GM18873 (cell line): ENCODE measurements around the gene RUSC1.
A peak's percentile ranks its signal among the peaks of the same experiment; 100 is the strongest.
"Not testable (repeated sequence)": the region's sequence is repeated elsewhere in the genome, so short reads cannot be mapped to it uniquely, and the experiment has no call there.

ENCODE experiments used
- ATAC-seq: cut with Tn5 transposase; IDR thresholded peaks from one replicate; pipeline ENCODE4 v1.9.1; 2021; ENCODE audit warnings: mild to moderate bottlenecking, moderate library complexity, moderate number of reproducible peaks; ENCODE audit not compliant: unreplicated experiment, low FRiP score

RUSC1 gene

DNA sequence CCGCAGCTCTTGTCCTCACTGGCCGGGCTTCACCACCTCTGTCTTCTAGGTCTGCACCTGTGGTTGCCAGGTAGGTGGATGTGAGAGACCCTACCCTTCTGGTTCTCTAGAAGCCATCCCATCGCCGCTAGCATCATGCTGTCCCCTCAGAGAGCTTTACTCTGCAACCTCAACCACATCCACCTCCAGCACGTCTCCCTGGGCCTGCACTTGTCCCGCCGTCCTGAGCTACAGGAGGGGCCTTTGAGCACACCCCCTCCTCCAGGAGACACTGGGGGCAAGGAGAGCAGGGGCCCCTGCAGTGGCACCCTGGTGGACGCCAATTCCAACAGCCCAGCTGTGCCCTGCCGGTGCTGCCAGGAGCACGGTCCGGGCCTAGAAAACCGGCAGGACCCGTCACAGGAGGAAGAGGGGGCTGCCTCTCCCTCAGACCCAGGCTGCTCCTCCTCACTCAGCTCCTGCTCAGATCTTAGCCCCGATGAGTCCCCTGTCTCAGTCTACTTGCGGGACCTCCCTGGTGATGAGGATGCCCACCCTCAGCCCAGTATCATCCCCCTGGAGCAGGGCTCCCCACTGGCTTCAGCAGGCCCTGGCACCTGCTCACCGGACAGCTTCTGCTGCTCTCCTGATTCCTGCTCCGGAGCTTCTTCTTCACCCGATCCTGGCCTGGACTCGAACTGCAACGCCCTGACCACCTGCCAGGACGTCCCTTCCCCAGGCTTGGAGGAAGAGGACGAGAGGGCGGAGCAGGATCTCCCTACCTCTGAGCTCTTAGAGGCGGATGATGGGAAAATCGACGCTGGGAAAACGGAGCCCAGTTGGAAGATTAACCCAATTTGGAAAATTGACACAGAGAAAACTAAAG, 1.2 kb downstream of the RUSC1 start:
- ATAC-seq, result no peak

DNA sequence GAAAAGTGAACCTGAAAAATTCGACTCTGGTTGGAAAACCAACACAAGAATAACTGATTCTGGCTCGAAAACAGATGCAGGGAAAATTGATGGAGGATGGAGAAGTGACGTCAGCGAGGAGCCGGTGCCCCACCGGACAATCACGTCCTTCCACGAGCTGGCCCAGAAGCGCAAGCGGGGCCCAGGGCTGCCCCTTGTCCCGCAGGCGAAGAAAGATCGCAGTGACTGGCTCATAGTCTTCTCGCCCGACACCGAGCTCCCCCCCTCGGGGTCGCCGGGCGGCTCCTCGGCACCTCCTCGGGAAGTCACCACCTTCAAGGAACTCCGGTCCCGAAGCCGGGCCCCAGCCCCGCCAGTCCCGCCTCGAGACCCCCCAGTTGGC, 1.9 kb downstream of the RUSC1 start:
- ATAC-seq, result no peak

DNA sequence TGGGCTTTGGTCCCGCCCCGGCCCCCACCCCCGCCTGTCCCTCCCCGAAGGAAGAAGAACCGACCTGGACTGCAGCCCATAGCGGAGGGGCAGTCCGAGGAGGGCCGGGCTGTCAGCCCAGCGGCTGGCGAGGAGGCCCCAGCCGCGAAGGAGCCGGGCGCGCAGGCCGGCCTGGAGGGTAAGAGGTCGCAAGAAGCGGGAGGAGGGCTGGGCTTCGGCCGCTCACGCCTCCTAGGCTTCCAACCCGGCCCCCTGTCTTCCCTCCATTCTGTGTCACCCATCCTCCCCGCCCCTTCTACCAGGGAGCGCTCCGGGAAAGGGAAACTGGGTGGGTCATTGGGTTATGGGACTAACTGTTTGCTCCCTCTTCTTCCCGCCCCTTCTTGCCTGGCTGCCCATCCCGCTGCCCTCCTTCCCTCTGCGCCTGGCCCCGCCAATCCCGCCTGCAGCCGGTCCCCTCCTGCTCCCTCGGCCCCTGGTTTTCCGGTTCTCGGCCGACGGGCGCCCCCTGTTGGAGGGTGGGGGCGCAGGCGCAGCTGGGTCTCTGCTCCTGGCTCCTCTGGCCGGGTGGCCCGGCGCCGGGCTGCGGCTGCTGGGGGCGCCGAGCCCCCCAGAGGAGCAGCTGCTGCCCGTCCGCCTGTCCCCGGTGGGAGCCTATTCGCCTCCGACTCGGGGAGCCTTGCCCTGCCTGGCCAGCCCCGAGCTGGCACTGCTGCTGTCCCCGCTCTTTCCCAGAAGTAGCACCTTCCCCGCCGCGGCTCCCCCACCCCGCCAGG, 2.4 kb downstream of the RUSC1 start:
- no peak for ATAC-seq

DNA sequence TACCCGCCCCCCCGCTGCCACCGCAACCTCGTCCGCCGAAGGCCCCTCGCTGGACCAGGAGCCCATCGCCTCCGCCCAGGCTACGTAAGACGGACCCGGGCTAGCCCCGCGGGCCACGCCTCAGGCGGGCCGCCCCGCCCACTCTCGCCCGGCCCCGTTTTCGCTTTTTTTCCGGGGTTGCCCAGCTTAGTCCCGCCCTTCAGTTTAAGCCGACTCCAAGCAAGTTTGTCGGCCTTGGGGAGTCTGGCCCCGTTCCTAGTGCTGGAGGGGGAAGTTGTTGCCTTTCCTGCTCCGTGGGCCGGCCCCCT, 3.0 kb downstream of the RUSC1 start:
- peak; percentile 10 for ATAC-seq

DNA sequence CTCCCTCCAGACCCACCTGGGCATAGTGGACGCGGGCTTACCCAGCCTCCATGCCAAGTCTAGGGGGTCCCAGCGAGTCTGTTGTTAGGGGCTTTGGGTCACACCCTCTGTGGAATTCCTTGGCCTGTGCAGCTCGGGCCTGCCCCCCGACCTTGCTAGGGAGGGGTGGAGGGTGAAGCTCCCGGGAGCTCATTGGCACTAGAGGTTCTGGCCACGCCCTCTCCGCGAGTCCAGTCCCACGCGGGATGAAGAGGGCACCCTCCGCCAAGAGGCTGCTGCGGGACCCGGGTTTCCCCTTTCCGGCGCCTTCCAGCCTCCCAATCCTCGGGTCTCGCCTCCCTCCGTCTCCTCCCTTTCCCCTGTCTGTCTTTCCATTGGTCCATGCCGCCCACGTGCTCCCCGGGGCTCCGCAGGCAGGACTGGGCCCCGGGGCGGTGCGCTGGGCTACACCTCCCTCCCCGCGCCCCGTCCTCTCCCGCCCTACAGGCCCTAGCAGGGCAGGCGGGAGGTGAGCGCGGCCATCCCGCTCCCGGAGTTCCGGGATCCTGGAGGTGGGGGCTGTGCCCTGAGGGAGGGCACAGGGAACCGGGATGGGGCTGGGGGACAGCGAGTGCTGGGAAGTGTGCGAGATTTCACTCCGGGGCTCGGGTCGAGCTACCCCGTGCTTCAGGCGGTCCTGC, 3.5 kb downstream of the RUSC1 start:
- ATAC-seq, result peak; percentile 70

DNA sequence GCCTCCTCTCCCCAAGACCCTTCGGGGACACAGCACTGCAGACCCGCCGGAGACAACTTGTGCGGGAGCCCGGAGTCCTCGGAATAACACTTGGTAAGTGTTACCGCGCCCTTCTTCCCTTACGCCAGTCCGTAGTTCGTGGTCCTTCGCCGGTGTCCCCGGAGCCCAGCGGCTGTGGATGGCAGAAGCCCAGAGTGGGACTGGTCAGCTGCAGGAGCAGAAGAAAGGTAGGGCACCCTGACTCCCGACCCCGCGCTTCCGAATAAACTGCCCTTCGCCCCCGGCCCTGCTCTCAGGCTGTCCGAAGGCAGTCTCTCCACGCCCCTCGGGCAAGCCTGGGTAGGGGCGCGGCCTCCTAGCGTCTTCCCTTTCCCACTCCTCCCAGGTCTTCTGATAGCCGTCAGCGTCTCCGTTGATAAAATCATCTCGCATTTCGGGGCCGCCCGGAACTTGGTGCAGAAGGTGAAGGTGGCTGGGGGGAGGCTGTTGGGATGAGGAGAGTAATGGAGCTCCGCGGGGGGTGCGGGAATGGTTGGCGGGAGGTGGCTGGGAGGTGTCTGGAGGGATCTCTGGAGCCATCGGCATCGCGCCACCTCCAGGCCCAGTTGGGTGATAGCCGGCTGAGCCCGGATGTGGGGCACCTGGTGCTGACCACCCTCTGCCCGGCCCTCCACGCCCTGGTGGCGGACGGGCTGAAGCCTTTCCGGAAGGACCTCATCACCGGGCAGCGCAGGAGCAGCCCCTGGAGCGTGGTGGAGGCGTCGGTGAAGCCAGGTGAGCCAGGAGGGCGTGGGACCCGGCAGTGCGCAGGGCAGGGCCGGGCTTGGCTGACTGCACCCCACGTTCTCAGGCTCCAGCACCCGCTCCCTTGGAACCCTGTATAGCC, 4.3 kb downstream of the RUSC1 start:
- no peak for ATAC-seq

DNA sequence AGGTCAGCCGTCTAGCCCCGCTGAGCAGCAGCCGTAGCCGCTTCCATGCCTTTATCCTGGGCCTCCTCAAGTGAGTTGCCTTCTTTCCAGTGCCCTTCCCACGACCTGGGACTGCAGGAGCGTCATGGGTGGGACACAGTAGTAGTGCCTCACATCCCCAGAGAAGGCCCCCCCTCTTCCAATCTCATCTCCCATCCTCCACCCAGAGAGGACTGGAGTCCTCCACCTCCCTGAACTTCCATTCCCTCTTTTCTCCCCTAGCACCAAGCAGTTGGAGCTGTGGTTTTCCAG, 4.9 kb downstream of the RUSC1 start:
- ATAC-seq, result no peak

DNA sequence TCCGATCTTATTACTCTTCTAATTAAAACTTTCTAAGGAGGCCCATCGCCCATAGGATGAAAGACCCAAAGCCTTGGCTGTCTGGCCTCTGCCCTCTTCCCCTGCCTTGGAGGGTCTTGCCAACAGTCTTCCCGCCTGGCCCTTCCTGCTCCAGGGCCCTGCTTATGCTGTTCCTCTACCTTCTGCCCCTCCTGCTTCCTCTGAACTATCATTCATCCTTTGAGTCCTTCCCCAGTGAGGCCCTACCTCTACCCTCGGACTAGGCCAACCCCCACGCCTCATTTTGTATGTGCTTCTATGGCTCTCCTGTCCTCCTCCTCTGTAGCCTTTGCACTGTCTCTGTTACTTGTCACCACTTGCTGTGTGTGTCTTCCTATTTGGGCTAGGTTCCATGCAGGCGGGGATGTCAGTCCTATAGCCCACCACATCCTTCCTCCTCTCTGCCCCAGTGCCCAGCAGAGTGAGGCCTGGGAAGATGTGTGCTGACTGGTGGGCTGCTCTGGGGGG, 5.4 kb downstream of the RUSC1 start:
- ATAC-seq, result no peak

DNA sequence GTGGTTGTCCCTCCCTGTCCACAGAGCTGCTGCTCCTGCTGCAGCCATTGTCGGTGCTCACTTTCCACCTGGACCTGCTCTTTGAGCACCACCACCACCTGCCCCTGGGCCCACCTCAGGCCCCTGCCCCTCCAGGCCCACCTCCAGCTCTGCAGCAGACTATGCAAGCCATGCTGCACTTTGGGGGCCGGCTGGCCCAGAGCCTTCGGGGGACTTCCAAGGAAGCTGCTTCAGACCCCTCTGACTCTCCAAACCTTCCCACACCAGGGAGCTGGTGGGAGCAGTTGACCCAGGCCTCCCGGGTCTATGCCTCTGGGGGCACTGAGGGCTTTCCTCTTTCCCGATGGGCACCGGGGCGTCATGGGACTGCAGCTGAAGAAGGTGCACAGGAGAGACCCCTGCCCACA, 5.9 kb downstream of the RUSC1 start:
- ATAC-seq, result no peak

DNA sequence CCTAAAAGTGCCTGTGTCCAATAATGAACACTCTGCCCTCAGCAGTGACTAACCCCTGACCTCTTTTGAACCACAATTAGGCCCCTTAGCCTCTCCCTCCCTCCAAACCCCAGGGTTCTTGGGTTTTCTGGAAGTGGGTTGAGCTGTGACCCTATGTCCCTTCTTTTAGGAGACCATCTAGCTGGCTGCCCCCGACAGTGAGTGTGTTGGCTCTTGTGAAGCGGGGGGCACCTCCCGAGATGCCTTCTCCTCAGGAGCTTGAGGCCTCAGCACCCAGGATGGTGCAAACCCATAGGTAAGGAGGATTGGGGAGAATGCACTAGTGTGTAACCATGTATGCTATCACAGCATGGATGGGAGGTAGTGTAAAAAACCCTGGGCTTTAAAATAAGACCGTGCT, 7.3 kb downstream of the RUSC1 start:
- ATAC-seq, result no peak

DNA sequence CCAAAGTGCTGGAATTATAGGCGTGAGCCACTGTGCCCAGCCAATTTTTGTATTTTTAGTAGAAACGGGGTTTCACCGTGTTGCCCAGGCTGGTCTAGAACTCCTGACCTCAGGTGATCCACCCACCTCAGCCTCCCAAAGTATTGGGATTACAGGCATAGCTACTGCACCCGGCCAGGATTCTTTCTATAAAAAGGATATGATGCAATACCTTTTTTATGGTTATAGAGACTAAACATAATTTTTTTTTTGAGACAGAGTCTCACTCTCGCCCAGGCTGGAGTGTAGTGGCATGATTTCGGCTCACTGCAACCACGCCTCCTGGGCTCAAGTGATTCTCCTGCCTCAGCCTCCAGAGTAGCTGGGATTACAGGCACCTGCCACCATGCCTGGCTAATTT, 8.2 kb downstream of the RUSC1 start:
- not testable (repeated sequence) for ATAC-seq

DNA sequence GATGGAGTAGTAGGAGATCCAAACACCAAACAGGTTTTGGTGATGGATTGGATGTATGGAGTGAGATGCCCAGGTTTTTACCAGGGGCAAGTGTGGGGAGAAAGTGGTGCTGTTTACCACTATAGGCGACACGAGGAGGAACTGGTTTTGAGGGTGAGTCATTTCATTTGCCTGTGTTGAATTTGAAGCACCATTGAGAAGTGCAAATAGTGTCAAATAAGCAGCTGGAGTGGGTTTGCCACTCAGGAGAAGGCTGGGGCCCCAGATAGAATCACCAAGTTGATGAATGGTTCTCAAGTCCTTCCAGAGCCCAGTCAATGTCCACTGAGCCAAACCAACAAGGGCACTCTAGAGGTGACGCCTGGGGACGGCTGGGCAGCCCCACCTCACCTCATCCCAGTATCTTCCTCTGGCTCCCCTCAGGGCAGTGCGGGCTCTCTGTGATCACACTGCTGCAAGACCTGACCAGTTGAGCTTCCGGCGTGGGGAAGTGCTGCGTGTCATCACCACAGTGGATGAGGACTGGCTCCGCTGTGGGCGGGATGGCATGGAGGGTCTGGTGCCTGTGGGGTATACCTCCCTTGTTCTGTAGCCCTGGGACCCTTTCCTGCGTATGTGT, 9.4 kb downstream of the RUSC1 start:
- ATAC-seq, result no peak

DNA sequence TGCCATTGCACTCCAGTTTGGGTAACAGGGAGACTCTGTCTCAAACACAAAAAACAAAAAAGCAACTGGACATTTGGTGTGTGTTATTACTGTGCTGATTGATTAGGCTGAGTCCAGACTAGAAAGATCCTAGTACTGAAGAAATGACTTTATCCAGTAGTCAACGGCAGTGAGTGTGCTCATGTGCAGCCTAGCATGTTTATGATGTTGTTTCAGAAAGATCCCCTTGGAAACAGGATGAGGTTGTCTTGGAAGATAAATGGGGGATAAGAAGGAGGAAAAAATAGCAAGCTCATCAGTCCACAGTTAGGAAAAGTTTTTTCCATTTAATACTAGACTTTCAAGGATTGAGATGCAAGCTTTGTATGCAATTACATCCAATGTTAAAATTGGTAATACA, 14.3 kb downstream of the RUSC1 start:
- no peak for ATAC-seq

DNA sequence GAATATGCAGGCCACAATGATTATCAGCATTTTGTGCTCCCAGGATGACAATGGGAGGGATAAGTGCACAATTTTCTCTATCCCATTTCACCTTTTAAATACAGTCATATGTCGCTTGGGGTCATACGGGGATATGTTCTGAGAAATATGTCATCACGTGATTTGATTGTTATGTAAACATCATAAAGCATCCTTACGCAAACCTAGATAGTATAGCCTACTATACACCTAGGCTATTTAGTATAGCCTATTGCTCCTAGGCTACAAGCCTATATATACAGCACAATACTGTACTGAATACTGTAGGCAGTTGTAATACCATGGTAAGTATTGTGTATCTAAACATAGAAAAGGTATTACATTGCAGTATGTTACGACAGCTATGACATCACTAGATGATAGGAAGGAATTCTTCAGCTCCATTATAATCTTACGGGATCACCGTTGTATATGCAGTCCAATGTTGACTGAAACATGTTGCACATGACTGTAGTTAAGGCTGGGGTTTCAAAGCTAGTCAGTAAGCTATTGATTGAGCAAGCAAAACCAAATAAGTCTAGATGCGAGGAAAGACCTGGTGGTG, 18.9 kb downstream of the RUSC1 start:
- ATAC-seq, result no peak

DNA sequence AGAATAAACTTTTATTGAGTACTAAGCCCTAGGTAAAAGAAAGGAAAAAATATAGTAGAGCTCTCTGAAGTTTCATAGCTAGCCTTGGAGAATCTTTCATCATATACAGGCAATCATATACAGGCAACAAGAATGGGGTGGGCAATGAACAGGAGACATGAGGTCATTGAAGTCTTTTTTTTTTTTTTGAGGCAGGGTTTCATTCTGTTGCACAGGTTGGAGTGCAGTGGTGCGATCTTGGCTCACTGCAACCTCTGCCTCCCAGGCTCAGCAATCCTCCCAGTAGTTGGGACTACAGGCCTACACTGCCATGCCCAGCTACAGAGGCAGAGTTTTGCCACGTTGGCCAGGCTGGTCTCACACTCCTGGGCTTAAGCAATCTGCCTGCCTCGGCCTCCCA, 22.1 kb downstream of the RUSC1 start:
- no peak for ATAC-seq

DNA sequence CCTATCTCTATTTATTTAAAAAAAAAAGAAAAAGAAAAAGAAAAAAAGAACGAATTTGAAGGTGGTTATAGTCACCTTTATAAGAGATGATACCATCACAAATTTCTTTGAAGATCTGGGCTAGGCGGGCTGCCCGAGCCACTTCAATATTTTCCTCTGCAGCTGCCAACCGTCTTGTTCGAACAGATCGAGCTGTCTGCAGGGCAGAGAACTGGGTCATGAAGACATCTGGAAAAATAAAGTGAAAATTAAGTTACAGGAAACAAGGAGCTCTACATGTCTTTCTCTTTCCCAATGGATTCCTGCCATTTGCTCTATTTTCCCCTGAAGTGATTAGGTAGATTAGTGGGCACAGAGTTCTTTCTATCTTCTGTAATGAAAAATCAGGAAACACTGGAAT, 31.9 kb downstream of the RUSC1 start:
- no peak for ATAC-seq

DNA sequence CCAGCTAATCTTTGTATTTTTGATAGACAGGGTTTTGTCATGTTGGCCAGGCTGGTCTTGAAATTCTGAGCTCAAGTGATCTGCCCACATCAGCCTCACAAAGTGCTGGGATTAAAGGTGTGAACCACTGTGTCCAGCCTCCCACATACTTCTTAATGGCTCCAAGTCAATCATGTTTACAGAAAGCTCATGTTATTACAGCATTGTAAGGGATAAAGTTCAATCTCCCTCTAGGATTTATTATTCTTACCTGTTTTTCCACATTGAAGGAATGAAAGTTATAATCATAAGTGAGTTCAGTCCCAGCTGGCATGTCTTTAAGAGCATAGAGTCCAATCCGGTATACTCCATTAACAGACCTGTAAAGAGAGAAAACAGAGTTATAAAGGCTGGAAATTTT, 39.4 kb downstream of the RUSC1 start:
- no peak for ATAC-seq

DNA sequence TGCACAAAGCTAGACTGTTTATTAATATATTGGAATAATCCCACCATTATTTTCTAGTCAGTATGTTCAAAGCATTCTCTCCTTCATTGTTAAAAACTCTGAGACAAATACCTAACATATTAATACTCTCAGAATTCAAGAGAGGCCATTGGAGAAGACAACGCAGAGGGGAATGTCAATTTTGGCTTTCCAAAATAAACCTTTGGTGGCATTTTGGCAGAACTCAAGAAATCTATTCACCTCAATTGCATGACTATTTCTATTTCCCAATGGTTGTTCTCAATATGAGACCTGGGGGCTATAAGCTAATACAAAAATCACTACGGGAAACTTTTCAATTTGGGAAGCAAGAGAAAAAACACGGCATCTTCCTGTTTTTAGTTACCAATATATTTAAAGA, 58.5 kb downstream of the RUSC1 start:
- no peak for ATAC-seq

DNA sequence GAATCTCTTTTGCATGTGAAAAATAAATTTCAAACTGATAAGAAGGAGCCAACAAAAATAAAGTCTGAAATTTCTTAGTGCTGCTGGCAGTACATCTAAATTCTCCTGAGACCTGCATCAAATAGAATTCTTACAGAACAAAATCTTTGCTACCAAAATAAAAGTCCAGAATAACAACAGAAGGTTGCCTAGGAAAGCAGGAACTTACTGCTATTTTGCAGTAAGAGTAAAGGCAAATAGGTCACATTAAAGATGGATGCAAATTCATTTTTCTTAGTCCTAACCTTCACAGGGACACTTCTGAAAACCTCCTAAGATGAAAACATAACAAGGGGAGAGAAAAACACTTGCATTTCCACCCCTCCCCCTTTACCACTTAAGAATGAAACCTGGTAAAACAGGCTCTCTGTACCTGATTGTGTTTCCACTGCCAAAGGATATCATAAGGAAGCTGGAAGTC, 59.0 kb downstream of the RUSC1 start:
- no peak for ATAC-seq
